Measurements from ENCODE around the gene GBP3. TPM values are rescaled to one million over a fixed set of nuclear protein-coding genes. Genes with fewer than 3 reads are reported as not detected.
"Not testable (repeated sequence)": the region's sequence is repeated elsewhere in the genome, so short reads cannot be mapped to it uniquely, and the experiment has no call there.

Gene GBP3
- total RNA-seq, 1 experiment from 2014 or later: 9.7 TPM

DNA sequence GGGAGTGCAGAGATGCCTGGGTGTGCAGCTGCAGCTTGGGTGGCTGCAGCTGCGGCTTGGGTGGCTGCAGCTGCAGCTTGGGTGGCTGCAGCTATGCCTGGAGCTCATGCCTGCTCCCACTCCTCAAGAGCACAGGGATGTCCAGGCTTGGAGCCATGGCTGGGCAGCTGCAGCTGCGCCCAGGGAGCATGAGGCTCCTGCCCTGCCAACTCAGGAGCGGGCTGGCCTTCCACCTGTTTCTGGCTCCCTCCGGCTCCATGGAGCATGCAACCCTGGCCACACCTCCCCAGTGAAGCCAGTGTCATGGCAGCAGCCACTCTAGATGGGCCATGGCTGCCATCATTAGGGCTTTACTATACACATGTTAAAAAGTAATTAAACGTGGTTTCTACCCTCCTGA, 21.3 kb upstream of the GBP3 start:
- in situ Hi-C loops (cut with HindIII; ENCODE audit: low pct_unique_long_range_greater_than_20kb, low sequenced_read_pairs): no loop called here
- no peak for DNase-seq (ENCODE audit: low read depth)

GRCh38 chr1:89042491-89042890, 19.8 kb upstream of the GBP3 start:
- DNase-seq (ENCODE audit: low read depth): no peak
- in situ Hi-C loops (cut with HindIII; ENCODE audit: low pct_unique_long_range_greater_than_20kb, low sequenced_read_pairs): no loop called here

DNA sequence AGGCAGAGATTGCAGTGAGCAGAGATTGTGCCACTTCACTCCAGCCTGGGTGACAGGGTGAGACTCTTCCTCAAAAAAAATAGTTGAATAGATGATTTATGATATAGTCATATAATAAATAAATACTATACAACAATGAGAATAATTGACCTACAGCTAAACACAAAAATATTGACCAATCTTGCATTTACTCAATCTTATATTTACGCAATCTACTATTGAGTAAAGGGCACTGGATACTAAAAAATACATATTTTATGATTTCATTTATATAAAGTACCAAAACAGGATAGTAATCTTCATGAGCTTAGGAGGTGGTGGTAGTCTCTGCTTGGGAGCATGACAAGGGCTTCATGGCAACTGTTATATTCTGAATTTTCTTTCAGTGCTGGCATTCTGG, 19.1 kb upstream of the GBP3 start:
- in situ Hi-C loops (cut with HindIII; ENCODE audit: low pct_unique_long_range_greater_than_20kb, low sequenced_read_pairs): no loop called here

GRCh38 chr1:89041119-89041641, 18.5 kb upstream of the GBP3 start:
- in situ Hi-C loops (cut with HindIII; ENCODE audit: low pct_unique_long_range_greater_than_20kb, low sequenced_read_pairs): no loop called here
- DNase-seq (ENCODE audit: low read depth): no peak

More for the DNA sequence above, 19.1 kb upstream of the GBP3 start:
- no peak for DNase-seq (ENCODE audit: low read depth)

GRCh38 chr1:89040315-89040626, 17.6 kb upstream of the GBP3 start:
- DNase-seq (ENCODE audit: low read depth): no peak
- in situ Hi-C loops (cut with HindIII; ENCODE audit: low pct_unique_long_range_greater_than_20kb, low sequenced_read_pairs): no loop called here

GRCh38 chr1:89037186-89037585, 14.5 kb upstream of the GBP3 start:
- in situ Hi-C loops (cut with HindIII; ENCODE audit: low pct_unique_long_range_greater_than_20kb, low sequenced_read_pairs): no loop called here
- DNase-seq (ENCODE audit: low read depth): no peak

GRCh38 chr1:89035080-89035479, 12.4 kb upstream of the GBP3 start:
- in situ Hi-C loops (cut with HindIII; ENCODE audit: low pct_unique_long_range_greater_than_20kb, low sequenced_read_pairs): no loop called here
- DNase-seq (ENCODE audit: low read depth): no peak

DNA sequence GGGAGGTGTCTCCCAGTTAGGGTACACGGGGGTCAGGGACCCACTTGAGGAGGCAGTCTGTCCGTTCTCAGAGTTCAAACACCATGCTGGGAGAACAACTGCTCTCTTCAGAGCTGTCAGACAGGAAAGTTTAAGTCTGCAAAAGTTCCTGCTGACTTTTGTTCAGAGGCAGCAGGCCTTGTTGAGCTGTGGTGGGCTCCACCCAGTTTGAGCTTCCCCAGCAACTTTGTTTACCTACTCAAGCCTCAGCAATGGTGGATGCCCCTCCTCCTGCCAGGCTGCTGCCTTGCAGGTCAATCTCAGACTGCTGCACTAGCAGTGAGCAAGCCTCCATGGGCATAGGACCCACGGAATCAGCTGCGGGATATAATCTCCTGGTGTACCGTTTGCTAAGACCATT, 11.3 kb upstream of the GBP3 start:
- DNase-seq (ENCODE audit: low read depth); in situ Hi-C loops (cut with HindIII; ENCODE audit: low pct_unique_long_range_greater_than_20kb, low sequenced_read_pairs): not testable (repeated sequence)

- in situ Hi-C loops (cut with HindIII; ENCODE audit: low pct_unique_long_range_greater_than_20kb, low sequenced_read_pairs); DNase-seq (ENCODE audit: low read depth): not testable (repeated sequence)
These were observed 6.4 kb upstream of the GBP3 start for GRCh38 chr1:89029051-89029450.

DNA sequence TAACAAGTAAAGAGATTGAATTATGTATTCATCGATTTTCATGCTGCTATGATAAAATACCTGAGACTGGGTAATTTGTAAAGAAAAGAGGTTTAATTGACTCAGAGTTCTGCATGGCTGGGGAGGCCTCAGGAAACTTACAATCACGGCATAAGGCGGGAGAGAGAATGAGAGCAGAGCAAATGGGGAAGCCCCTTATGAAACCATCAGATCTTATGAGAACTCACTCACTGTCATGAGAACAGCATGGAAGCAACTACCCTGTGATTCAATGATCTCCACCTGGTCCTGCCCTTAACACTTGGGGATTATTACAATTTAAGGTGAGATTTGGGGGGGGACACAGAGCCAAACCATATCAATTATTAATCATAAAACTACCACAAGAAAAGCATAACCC, 3.3 kb upstream of the GBP3 start:
- in situ Hi-C loops (cut with HindIII; ENCODE audit: low pct_unique_long_range_greater_than_20kb, low sequenced_read_pairs): no loop called here
- DNase-seq (ENCODE audit: low read depth): no peak

- DNase-seq (ENCODE audit: low read depth): no peak
These were observed 360 bp upstream of the GBP3 start for GRCh38 chr1:89023026-89023425.

GRCh38 chr1:89018318-89018717, 4.3 kb downstream of the GBP3 start:
- DNase-seq (ENCODE audit: low read depth); in situ Hi-C loops (cut with HindIII; ENCODE audit: low pct_unique_long_range_greater_than_20kb, low sequenced_read_pairs): not testable (repeated sequence)

More at GRCh38 chr1:89023026-89023425, 360 bp upstream of the GBP3 start:
- in situ Hi-C loops (cut with HindIII; ENCODE audit: low pct_unique_long_range_greater_than_20kb, low sequenced_read_pairs): no loop called here

- in situ Hi-C loops (cut with HindIII; ENCODE audit: low pct_unique_long_range_greater_than_20kb, low sequenced_read_pairs): no loop called here
- DNase-seq (ENCODE audit: low read depth): no peak
These were observed 14.2 kb downstream of the GBP3 start for GRCh38 chr1:89008511-89008910.

GRCh38 chr1:89005286-89006151, 17.1 kb downstream of the GBP3 start:
- DNase-seq (ENCODE audit: low read depth): no peak
- in situ Hi-C loops (cut with HindIII; ENCODE audit: low pct_unique_long_range_greater_than_20kb, low sequenced_read_pairs): no loop called here

- DNase-seq (ENCODE audit: low read depth); in situ Hi-C loops (cut with HindIII; ENCODE audit: low pct_unique_long_range_greater_than_20kb, low sequenced_read_pairs): not testable (repeated sequence)
These were observed 20.5 kb downstream of the GBP3 start for GRCh38 chr1:89002176-89002575.

DNA sequence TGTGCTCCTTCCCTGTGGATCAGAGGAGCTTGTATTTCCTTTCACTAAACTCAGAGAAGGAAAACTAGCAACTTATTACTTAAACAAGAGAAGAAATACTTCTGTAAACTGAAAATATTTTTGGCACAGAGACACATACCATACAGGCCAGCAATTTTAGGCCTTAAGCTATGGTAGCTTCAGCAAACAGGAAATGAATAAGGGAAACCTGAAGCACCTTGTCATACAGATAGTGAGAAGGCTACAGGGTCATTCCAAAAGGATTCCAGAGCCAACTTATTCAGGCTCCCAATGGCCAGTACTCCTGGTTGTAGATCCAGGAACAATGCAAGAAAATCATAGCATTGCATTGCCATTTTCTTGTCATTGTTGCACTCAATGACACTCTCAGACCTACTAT, 21.2 kb downstream of the GBP3 start:
- no peak for DNase-seq (ENCODE audit: low read depth)
- in situ Hi-C loops (cut with HindIII; ENCODE audit: low pct_unique_long_range_greater_than_20kb, low sequenced_read_pairs): no loop called here

DNA sequence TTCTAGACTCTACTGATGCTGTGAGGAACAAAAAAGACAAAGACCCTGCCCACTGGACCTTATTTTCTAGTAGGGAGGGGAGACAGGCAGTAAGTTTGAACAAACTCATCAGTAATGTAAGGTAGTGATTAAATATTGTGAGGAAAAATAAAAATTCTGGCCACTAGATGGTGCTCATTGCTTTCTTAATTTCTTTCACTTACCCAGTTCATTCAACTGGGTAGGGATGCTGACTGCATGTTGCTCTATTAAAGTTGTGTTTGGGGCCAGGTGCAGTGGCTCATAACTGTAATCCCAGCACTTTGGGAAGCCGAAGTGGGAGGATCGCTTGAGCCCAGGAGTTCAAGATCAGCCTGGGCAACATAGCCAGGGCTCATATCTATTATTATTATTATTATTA, 23.9 kb downstream of the GBP3 start:
- in situ Hi-C loops (cut with HindIII; ENCODE audit: low pct_unique_long_range_greater_than_20kb, low sequenced_read_pairs): no loop called here
- DNase-seq (ENCODE audit: low read depth): peak; percentile 29

DNA sequence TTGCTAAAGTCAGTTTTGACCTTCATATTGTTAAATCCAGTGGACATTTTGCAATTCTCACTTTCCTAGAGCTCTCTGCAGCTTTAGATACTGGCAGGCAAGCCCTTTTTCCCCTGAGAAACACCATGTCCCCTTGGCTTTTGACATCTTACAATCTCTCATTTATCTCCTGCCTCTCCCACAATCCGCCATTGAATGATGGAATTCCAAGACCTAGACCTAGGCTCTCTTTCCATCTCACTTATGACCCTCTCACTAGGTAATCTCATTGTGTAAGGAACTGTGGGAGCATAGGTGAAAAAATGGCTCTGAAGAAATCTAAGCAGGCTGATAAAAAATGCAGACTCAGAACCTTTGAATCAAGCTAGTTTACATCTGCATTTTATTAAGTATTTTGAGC, 32.2 kb downstream of the GBP3 start:
- in situ Hi-C loops (cut with HindIII; ENCODE audit: low pct_unique_long_range_greater_than_20kb, low sequenced_read_pairs): no loop called here
- DNase-seq (ENCODE audit: low read depth): no peak

GRCh38 chr1:88985692-88986091, 37.0 kb downstream of the GBP3 start:
- in situ Hi-C loops (cut with HindIII; ENCODE audit: low pct_unique_long_range_greater_than_20kb, low sequenced_read_pairs): no loop called here

GRCh38 chr1:88985032-88985431, 37.6 kb downstream of the GBP3 start:
- DNase-seq (ENCODE audit: low read depth): peak; percentile 9
- in situ Hi-C loops (cut with HindIII; ENCODE audit: low pct_unique_long_range_greater_than_20kb, low sequenced_read_pairs): no loop called here

More at GRCh38 chr1:88985692-88986091, 37.0 kb downstream of the GBP3 start:
- no peak for DNase-seq (ENCODE audit: low read depth)
